Measurements from ENCODE around the gene MPHOSPH8.

MPHOSPH8 gene

GRCh38 chr13:19720039-19720438 lies 86.6 kb downstream of the MPHOSPH8 start:
- TF ChIP-seq CTCF (conservative IDR thresholded peaks at IDR 0.05; ENCODE audit: low read depth), result no peak
- DNase-seq (ENCODE audit: low spot score), result no peak
- POLR2A ChIA-PET (ENCODE audit: low non-redundant PET), result no interaction called here
- no peak overlapping the region for H3K27ac ChIP-seq
- CTCF ChIA-PET, result no interaction called here

Data from RWPE1 (cell line).